K562 (cell line): ENCODE data around the gene PRKAA2. TPM values are rescaled to one million over a fixed set of nuclear protein-coding genes. Genes with fewer than 3 reads are reported as not detected.

Experiments
- ATAC-seq: fragments of 200-7000 bp; cut with Tn5 transposase; 3 replicates; pipeline ENCODE4 v1.9.1; 2020; ENCODE audit warnings: moderate library complexity
- BruUV-seq: library from RNA; stranded (reverse); fragments of 400-500 nt; replicated peaks from 2 replicates; lab custom pipeline; 2021; lab: Mats Ljungman, UMichigan
- CTCF ChIA-PET: fragments of 300-600 bp; formaldehyde crosslinking; extraction: SDS; loops from one replicate; lab custom pipeline; 2021; ENCODE audit warnings: low intra/inter-chr PET ratio; lab: Yijun Ruan, JAX
- POLR2A ChIA-PET: fragments of 300-600, 350-650 bp; sonication (Branson Sonifier 250); formaldehyde crosslinking; extraction: SDS; loops from one replicate; lab custom pipeline; 2021; ENCODE audit warnings: antibody characterized with exemption, inconsistent platforms; lab: Yijun Ruan, JAX
- DNase-seq, 4 experiments: peaks; one replicate each; pipeline versions ENCODE4 v3.0.0 to v3.0.0-alpha.2; 2011 to 2018; ENCODE audit warnings: low spot score in 3 of 4, mixed read lengths in 3 of 4; ENCODE audit errors: extremely low read depth in 1 of 4
- FAIRE-seq: peaks from 2 replicates; lab custom pipeline; 2011; peaks lifted over from hg19 to GRCh38; lab: Jason Lieb, UNC
- H2AFZ ChIP-seq: 2 replicates; pipeline ENCODE4 v1.6.0; 2011; ENCODE audit warnings: low read depth, low read length, control low read depth, inconsistent platforms
- H3K27ac ChIP-seq: fragments of 200-600 bp; 3 replicates; pipeline ENCODE4 v1.8.0; 2011; ENCODE audit warnings: low read depth, mild to moderate bottlenecking, control low read depth, inconsistent platforms, low read length, moderate library complexity, mixed read lengths; ENCODE audit errors: extremely low read depth
- H3K27me3 ChIP-seq, 2 experiments: fragments of 300-600 bp in 1 of 2; 2 replicates in 1 of 2; 3 replicates in 1 of 2; pipeline versions ENCODE4 v1.6.0 to v1.8.0; 2011; ENCODE audit warnings: inconsistent platforms in 2 of 2, low read length in 2 of 2, mild to moderate bottlenecking in 1 of 2, mixed read lengths in 1 of 2, moderate library complexity in 1 of 2; ENCODE audit not compliant: control insufficient read depth in 2 of 2, insufficient read depth in 2 of 2
- H3K36me3 ChIP-seq: fragments of 300-600 bp; 3 replicates; pipeline ENCODE4 v1.8.0; 2011; ENCODE audit warnings: mild to moderate bottlenecking, low read length, inconsistent platforms; ENCODE audit not compliant: control insufficient read depth, insufficient read depth
- H3K4me1 ChIP-seq, 2 experiments: fragments of 200-600 bp in 1 of 2; replicated peaks in 1 of 2; 2 replicates in 1 of 2; 3 replicates in 1 of 2; pipeline versions ENCODE4 v1.5.1 to v1.8.0; 2011; ENCODE audit warnings: inconsistent platforms in 2 of 2, low read length in 2 of 2, mild to moderate bottlenecking in 1 of 2, mixed read lengths in 1 of 2, moderate library complexity in 1 of 2; ENCODE audit not compliant: control insufficient read depth in 2 of 2, insufficient read depth in 2 of 2
- H3K4me2 ChIP-seq: 2 replicates; pipeline ENCODE4 v1.6.1; 2011; ENCODE audit warnings: low read length, control low read depth, inconsistent platforms, mixed read lengths; ENCODE audit not compliant: insufficient read depth
- H3K4me3 ChIP-seq: fragments of 200-600 bp; sonication (generic), shearing (Covaris generic); 2 replicates; pipeline ENCODE4 v1.5.1; 2016; ENCODE audit warnings: control low read depth, inconsistent platforms
- H3K79me2 ChIP-seq: fragments of 200-600 bp; 3 replicates; pipeline ENCODE4 v1.8.0; 2011; ENCODE audit warnings: low read length, inconsistent platforms; ENCODE audit not compliant: control insufficient read depth, insufficient read depth
- H3K9ac ChIP-seq, 2 experiments: 2 replicates each; pipeline versions ENCODE4 v1.6.0 to v1.6.1; 2011; ENCODE audit warnings: low read depth in 2 of 2, low read length in 2 of 2, control low read depth in 1 of 2, inconsistent platforms in 1 of 2, mild to moderate bottlenecking in 1 of 2, mixed read lengths in 1 of 2; ENCODE audit not compliant: insufficient read depth in 1 of 2
- H3K9me1 ChIP-seq: one replicate; pipeline ENCODE4 v1.6.0; 2011; ENCODE audit warnings: inconsistent platforms, mild to moderate bottlenecking, low read length, moderate library complexity; ENCODE audit not compliant: control insufficient read depth, insufficient read depth
- H3K9me3 ChIP-seq: replicated peaks from 2 replicates; pipeline ENCODE4 v1.5.1; 2011; ENCODE audit warnings: low read depth, low read length, inconsistent platforms; ENCODE audit not compliant: control insufficient read depth, insufficient read depth
- H4K20me1 ChIP-seq: replicated peaks from 2 replicates; pipeline ENCODE4 v1.6.1; 2011; ENCODE audit warnings: low read length, inconsistent platforms, mixed read lengths; ENCODE audit not compliant: control insufficient read depth, insufficient read depth
- BCLAF1 ChIP-seq, 2 experiments: fragments of 450-650 bp in 1 of 2; IDR thresholded peaks; 2 replicates each; pipeline ENCODE4 v1.6.1; 2011 to 2017; ENCODE audit warnings: low read depth in 2 of 2, antibody characterized with exemption in 1 of 2, borderline replicate concordance in 1 of 2, low read length in 1 of 2, mild to moderate bottlenecking in 1 of 2, mixed read lengths in 1 of 2; ENCODE audit not compliant: control insufficient read depth in 1 of 2
- BDP1 ChIP-seq: IDR thresholded peaks from 3 replicates; pipeline ENCODE4 v1.6.1; 2011; ENCODE audit not compliant: insufficient read length, insufficient read depth
- GATAD2A ChIP-seq: fragments of 450-650 bp; IDR thresholded peaks from 2 replicates; pipeline ENCODE4 v1.6.1; 2017
- RB1 ChIP-seq: fragments of 450-650 bp; IDR thresholded peaks from 2 replicates; pipeline ENCODE4 v1.6.1; 2017; ENCODE audit warnings: low read depth, mild to moderate bottlenecking
- SETDB1 ChIP-seq: IDR thresholded peaks from one replicate; pipeline ENCODE4 v1.6.1; 2012; ENCODE audit warnings: low read length, control low read depth, inconsistent platforms
- ZBTB7A ChIP-seq: IDR thresholded peaks from 2 replicates; pipeline ENCODE4 v1.6.1; 2011; ENCODE audit warnings: low read depth, mild to moderate bottlenecking, low read length, moderate library complexity, borderline replicate concordance; ENCODE audit not compliant: control insufficient read depth
- ZFX ChIP-seq: sonication (generic); formaldehyde crosslinking; IDR thresholded peaks from 2 replicates; pipeline ENCODE4 v1.8.0; 2022; ENCODE audit warnings: mild to moderate bottlenecking, missing genetic modification reagents, moderate library complexity
- ZNF121 ChIP-seq: sonication (generic); formaldehyde crosslinking; conservative IDR thresholded peaks from 2 replicates; pipeline ENCODE4 v1.8.0; 2022; ENCODE audit warnings: missing genetic modification reagents
- WGBS: fragments of 100-300 bp; shearing (Covaris generic); methylation state at CpG from one replicate; pipeline ENCODE4 v1.1.6; 2016; ENCODE audit warnings: low coverage, mixed read lengths; ENCODE audit not compliant: insufficient coverage; ENCODE audit errors: missing lambda C conversion rate; 5-methylcytosine and 5-hydroxymethylcytosine counted together
- in situ Hi-C: fragments of 300-500 bp; cut with MboI; formaldehyde crosslinking; loops from 4 replicates; pipeline ENCODE4 v1.15.0; 2018; ENCODE audit warnings: inconsistent platforms, mixed read lengths
- intact Hi-C: fragments of 100-400 bp; cut with micrococcal nuclease; formaldehyde crosslinking; loops from 2 replicates; pipeline ENCODE4 v1.14.2; 2022
- polyA plus RNA-seq, 8 experiments: library from polyadenylated mRNA; depleted of rRNA in 4 of 8; stranded (reverse) in 5 of 8; unstranded in 3 of 8; fragments of >200 nt; fragmentation: Nextera tagmentation in 2 of 8; fragmentation: Illumina TruSeq in 1 of 8; extraction: Ambion mirVana in 2 of 8; extraction: Trizol in 1 of 8; gene quantifications; 2 replicates each; pipeline versions ENCODE4 v1.2.1 to v1.2.3, GENCODE V29; 2011 to 2014; ENCODE audit warnings: inconsistent platforms in 1 of 8, missing spikeins in 1 of 8
- total RNA-seq, 7 experiments: library from RNA; depleted of rRNA in 6 of 7; stranded (reverse); fragments of >200 nt in 6 of 7; fragmentation: Illumina TruSeq in 2 of 7; extraction: Trizol in 2 of 7; gene quantifications; 2 replicates each; pipeline versions ENCODE4 v1.2.1 to v1.2.3, GENCODE V29; 2011 to 2021; ENCODE audit warnings: low replicate concordance in 1 of 7

The PRKAA2 gene
- total and polyA plus RNA-seq, 9 of the 15 experiments (the other 6 are each of a cell fraction or from before 2014, with no cell fraction given): 0.01 TPM; not detected in 8

- no TSS peak for BruUV-seq
- no peaks in the 10 kb centered on the region for H3K79me2 ChIP-seq
- WGBS: 11% methylated on average over 1 of the region's 1 CpG
- FAIRE-seq: no peak
- H4K20me1 ChIP-seq: no peaks in the 10 kb centered on the region
- no peaks in the 10 kb centered on the region for H3K9me1 ChIP-seq
- no peak overlapping the region for H3K27ac ChIP-seq
- H3K9me3 ChIP-seq: no peaks in the 10 kb centered on the region
- no peak for ATAC-seq
- H3K9ac ChIP-seq: no peak overlapping the region
- H3K36me3 ChIP-seq: no peaks in the 10 kb centered on the region
- intact Hi-C loops: no loop called here
- H3K4me1 ChIP-seq: no peaks in the 10 kb centered on the region
- CTCF ChIA-PET: no interaction called here
- no peak for DNase-seq
- in situ Hi-C loops: no loop called here
- H3K27me3 ChIP-seq: no peaks in the 10 kb centered on the region
- H3K4me2 ChIP-seq: no peak overlapping the region
- POLR2A ChIA-PET: no interaction called here
- no peak overlapping the region for H3K4me3 ChIP-seq
- no peak overlapping the region for H2AFZ ChIP-seq
- TF ChIP-seq BDP1 (no peak), BCLAF1 (IDR thresholded peaks at IDR 0.05; ENCODE audit: borderline replicate concordance in 1 of 2, control insufficient read depth in 1 of 2, low read depth in 2 of 2, low read length in 1 of 2) (no peak), ZBTB7A (no peak), ZNF121 (no peak), GATAD2A (no peak), ZFX (CRISPR knock-in tag) (no peak), RB1 (no peak), SETDB1 (no peak)
These were observed 27.5 kb downstream of the PRKAA2 start for GRCh38 chr1:56672579-56672978.
